ENCODE results near the gene POU3F2.

DNA sequence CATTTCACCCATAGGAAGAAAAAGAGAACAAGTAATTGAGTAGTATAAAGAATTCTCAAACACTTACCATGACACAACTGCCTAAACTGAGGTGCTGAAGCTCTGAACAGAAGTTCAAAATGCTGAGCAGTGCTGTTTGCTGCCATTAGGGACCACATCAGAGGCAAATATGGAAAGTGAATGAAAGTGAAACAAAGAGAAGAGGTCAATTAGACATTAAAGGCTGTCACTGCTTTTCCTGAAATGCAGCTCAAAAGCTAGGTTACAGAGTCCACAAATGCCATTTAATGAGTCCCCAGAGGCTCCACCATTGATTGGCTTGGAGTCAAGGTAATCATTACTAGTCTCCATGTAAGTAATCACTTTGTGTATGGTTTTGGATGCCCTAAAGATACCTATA, 46.1 kb downstream of the POU3F2 start:
- TF ChIP-seq EZH2phosphoT487 (IDR thresholded peaks at IDR 0.05; ENCODE audit: low read length), result peak; percentile 85; the same call in 1 of the 2 replicates
- TF ChIP-seq, protein P1, sequence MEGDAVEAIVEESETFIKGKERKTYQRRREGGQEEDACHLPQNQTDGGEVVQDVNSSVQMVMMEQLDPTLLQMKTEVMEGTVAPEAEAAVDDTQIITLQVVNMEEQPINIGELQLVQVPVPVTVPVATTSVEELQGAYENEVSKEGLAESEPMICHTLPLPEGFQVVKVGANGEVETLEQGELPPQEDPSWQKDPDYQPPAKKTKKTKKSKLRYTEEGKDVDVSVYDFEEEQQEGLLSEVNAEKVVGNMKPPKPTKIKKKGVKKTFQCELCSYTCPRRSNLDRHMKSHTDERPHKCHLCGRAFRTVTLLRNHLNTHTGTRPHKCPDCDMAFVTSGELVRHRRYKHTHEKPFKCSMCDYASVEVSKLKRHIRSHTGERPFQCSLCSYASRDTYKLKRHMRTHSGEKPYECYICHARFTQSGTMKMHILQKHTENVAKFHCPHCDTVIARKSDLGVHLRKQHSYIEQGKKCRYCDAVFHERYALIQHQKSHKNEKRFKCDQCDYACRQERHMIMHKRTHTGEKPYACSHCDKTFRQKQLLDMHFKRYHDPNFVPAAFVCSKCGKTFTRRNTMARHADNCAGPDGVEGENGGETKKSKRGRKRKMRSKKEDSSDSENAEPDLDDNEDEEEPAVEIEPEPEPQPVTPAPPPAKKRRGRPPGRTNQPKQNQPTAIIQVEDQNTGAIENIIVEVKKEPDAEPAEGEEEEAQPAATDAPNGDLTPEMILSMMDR (IDR thresholded peaks at IDR 0.05; ENCODE audit: low read length), result no peak

Data from MM.1S (cell line).